HEK293 (cell line): ENCODE results near the gene RPP30.

Experiments used
- CTCF ChIA-PET: fragments of 350-600 bp; formaldehyde crosslinking; extraction: SDS; loops from one replicate; lab custom pipeline; 2021; ENCODE audit warnings: antibody characterized with exemption; lab: Yijun Ruan, JAX
- POLR2A ChIA-PET: fragments of 300-600 bp; formaldehyde crosslinking; extraction: SDS; loops from one replicate; lab custom pipeline; 2020; ENCODE audit warnings: antibody characterized with exemption, inconsistent platforms; lab: Yijun Ruan, JAX
- H3K27ac ChIP-seq: fragments of 200-500 bp; sonication (Bioruptor generic); 2 replicates; pipeline ENCODE4 v1.5.1; 2014; ENCODE audit warnings: low read depth, low read length, control low read depth, inconsistent platforms; ENCODE audit errors: extremely low read depth
- H3K36me3 ChIP-seq, 2 experiments: fragments of 200-500 bp in 1 of 2; sonication (Bioruptor generic) in 1 of 2; 1 replicate in 1 of 2; 2 replicates in 1 of 2; pipeline ENCODE4 v1.5.1; 2014 to 2017; ENCODE audit warnings: inconsistent platforms in 2 of 2, low read length in 2 of 2; ENCODE audit not compliant: control insufficient read depth in 2 of 2, insufficient read depth in 1 of 2
- H3K4me1 ChIP-seq: fragments of 200-500 bp; sonication (Bioruptor generic); 2 replicates; pipeline ENCODE4 v1.5.1; 2014; ENCODE audit warnings: mild to moderate bottlenecking, low read length, inconsistent platforms; ENCODE audit not compliant: control insufficient read depth, insufficient read depth
- H3K4me3 ChIP-seq: 2 replicates; pipeline ENCODE4 v1.5.1; 2011; ENCODE audit warnings: low read depth, mild to moderate bottlenecking, control low read depth, low read length, moderate library complexity
- H3K9me3 ChIP-seq: fragments of 200-500 bp; sonication (Bioruptor generic); 2 replicates; pipeline ENCODE4 v1.5.1; 2014; ENCODE audit warnings: low read depth, low read length, inconsistent platforms; ENCODE audit not compliant: control insufficient read depth, insufficient read depth
- FEZF1 ChIP-seq: fragments of 450-650 bp; formaldehyde crosslinking; IDR thresholded peaks from 2 replicates; pipeline ENCODE4 v1.5.1; 2016; ENCODE audit warnings: missing biosample characterization, missing genetic modification characterization
- KLF10 ChIP-seq: fragments of 450-650 bp; IDR thresholded peaks from 2 replicates; pipeline ENCODE4 v1.5.1; 2018; ENCODE audit warnings: missing biosample characterization, mild to moderate bottlenecking, missing genetic modification characterization
- KLF16 ChIP-seq: fragments of 450-650 bp; formaldehyde crosslinking; IDR thresholded peaks from 2 replicates; pipeline ENCODE4 v1.5.1; 2017; ENCODE audit warnings: missing biosample characterization, missing genetic modification characterization
- KLF7 ChIP-seq: fragments of 450-650 bp; formaldehyde crosslinking; IDR thresholded peaks from 2 replicates; pipeline ENCODE4 v1.5.1; 2016; ENCODE audit warnings: missing biosample characterization, missing genetic modification characterization, borderline replicate concordance
- MZF1 ChIP-seq: fragments of 450-650 bp; formaldehyde crosslinking; IDR thresholded peaks from 2 replicates; pipeline ENCODE4 v1.5.1; 2017; ENCODE audit warnings: missing biosample characterization, missing genetic modification characterization, borderline replicate concordance
- SETDB1 ChIP-seq: IDR thresholded peaks from one replicate; pipeline ENCODE4 v1.6.1; 2017; ENCODE audit warnings: mild to moderate bottlenecking, low read length, moderate library complexity, mixed read lengths; ENCODE audit not compliant: insufficient read length
- ZBTB20 ChIP-seq: fragments of 450-650 bp; formaldehyde crosslinking; IDR thresholded peaks from 2 replicates; pipeline ENCODE4 v1.5.1; 2016; ENCODE audit warnings: missing biosample characterization, missing genetic modification characterization
- ZBTB21 ChIP-seq: fragments of 450-650 bp; formaldehyde crosslinking; IDR thresholded peaks from 2 replicates; pipeline ENCODE4 v1.5.1; 2017; ENCODE audit warnings: missing biosample characterization, missing genetic modification characterization
- ZEB2 ChIP-seq: fragments of 450-650 bp; formaldehyde crosslinking; IDR thresholded peaks from 2 replicates; pipeline ENCODE4 v1.5.1; 2016; ENCODE audit warnings: missing biosample characterization, missing genetic modification characterization
- ZFP69B ChIP-seq: fragments of 450-650 bp; formaldehyde crosslinking; IDR thresholded peaks from 2 replicates; pipeline ENCODE4 v1.5.1; 2016; ENCODE audit warnings: missing biosample characterization, missing genetic modification characterization
- ZNF16 ChIP-seq: fragments of 450-650 bp; formaldehyde crosslinking; IDR thresholded peaks from 2 replicates; pipeline ENCODE4 v1.5.1; 2016; ENCODE audit warnings: low read depth, missing biosample characterization, missing genetic modification characterization
- ZNF175 ChIP-seq: fragments of 450-650 bp; formaldehyde crosslinking; IDR thresholded peaks from 2 replicates; pipeline ENCODE4 v1.5.1; 2016; ENCODE audit warnings: missing biosample characterization, missing genetic modification characterization
- ZNF2 ChIP-seq: fragments of 450-650 bp; formaldehyde crosslinking; IDR thresholded peaks from 2 replicates; pipeline ENCODE4 v1.5.1; 2016; ENCODE audit warnings: missing biosample characterization, missing genetic modification characterization
- ZNF223 ChIP-seq: fragments of 450-650 bp; formaldehyde crosslinking; IDR thresholded peaks from 2 replicates; pipeline ENCODE4 v1.5.1; 2016; ENCODE audit warnings: missing biosample characterization, missing genetic modification characterization
- ZNF24 ChIP-seq: fragments of 450-650 bp; formaldehyde crosslinking; IDR thresholded peaks from 2 replicates; pipeline ENCODE4 v1.5.1; 2016; ENCODE audit warnings: missing biosample characterization, missing genetic modification characterization
- ZNF274 ChIP-seq, 2 experiments: fragments of 200-500 bp in 1 of 2; fragments of 450-650 bp in 1 of 2; sonication (Bioruptor generic) in 1 of 2; formaldehyde crosslinking in 1 of 2; IDR thresholded peaks; 2 replicates each; pipeline versions ENCODE4 v1.5.1 to v1.6.1; 2014 to 2016; ENCODE audit warnings: borderline replicate concordance in 1 of 2, inconsistent platforms in 1 of 2, low read length in 1 of 2, missing biosample characterization in 1 of 2, missing genetic modification characterization in 1 of 2
- ZNF404 ChIP-seq: fragments of 450-650 bp; formaldehyde crosslinking; IDR thresholded peaks from 2 replicates; pipeline ENCODE4 v1.5.1; 2017; ENCODE audit warnings: missing biosample characterization, missing genetic modification characterization
- ZNF433 ChIP-seq: fragments of 450-650 bp; formaldehyde crosslinking; IDR thresholded peaks from 2 replicates; pipeline ENCODE4 v1.5.1; 2016; ENCODE audit warnings: missing biosample characterization, missing genetic modification characterization, low read depth
- ZNF530 ChIP-seq: fragments of 450-650 bp; formaldehyde crosslinking; IDR thresholded peaks from 2 replicates; pipeline ENCODE4 v1.5.1; 2016; ENCODE audit warnings: low read depth, missing biosample characterization, missing genetic modification characterization
- ZNF585B ChIP-seq: fragments of 450-650 bp; formaldehyde crosslinking; IDR thresholded peaks from 2 replicates; pipeline ENCODE4 v1.5.1; 2016; ENCODE audit warnings: missing biosample characterization, missing genetic modification characterization
- ZNF785 ChIP-seq: fragments of 450-650 bp; formaldehyde crosslinking; IDR thresholded peaks from 2 replicates; pipeline ENCODE4 v1.5.1; 2016; ENCODE audit warnings: missing biosample characterization, missing genetic modification characterization
- ZNF792 ChIP-seq: fragments of 450-650 bp; formaldehyde crosslinking; IDR thresholded peaks from 2 replicates; pipeline ENCODE4 v1.5.1; 2016; ENCODE audit warnings: missing biosample characterization, missing genetic modification characterization
- ZNF843 ChIP-seq: fragments of 450-650 bp; formaldehyde crosslinking; IDR thresholded peaks from 2 replicates; pipeline ENCODE4 v1.5.1; 2016; ENCODE audit warnings: missing biosample characterization, missing genetic modification characterization
- ZSCAN23 ChIP-seq: fragments of 450-650 bp; formaldehyde crosslinking; IDR thresholded peaks from 2 replicates; pipeline ENCODE4 v1.5.1; 2016; ENCODE audit warnings: missing biosample characterization, missing genetic modification characterization
- TF ChIP-seq, protein P1 (sequence below): fragments of 450-650 bp; formaldehyde crosslinking; IDR thresholded peaks from 2 replicates; pipeline ENCODE4 v1.5.1; 2016; ENCODE audit warnings: missing biosample characterization, missing genetic modification characterization
- TF ChIP-seq, protein P2 (sequence below): fragments of 450-650 bp; formaldehyde crosslinking; IDR thresholded peaks from 2 replicates; pipeline ENCODE4 v1.5.1; 2016; ENCODE audit warnings: missing biosample characterization, missing genetic modification characterization
- TF ChIP-seq, protein P3 (sequence below): fragments of 450-650 bp; IDR thresholded peaks from 2 replicates; pipeline ENCODE4 v1.5.1; 2018; ENCODE audit warnings: missing biosample characterization, missing genetic modification characterization

RPP30 gene

DNA sequence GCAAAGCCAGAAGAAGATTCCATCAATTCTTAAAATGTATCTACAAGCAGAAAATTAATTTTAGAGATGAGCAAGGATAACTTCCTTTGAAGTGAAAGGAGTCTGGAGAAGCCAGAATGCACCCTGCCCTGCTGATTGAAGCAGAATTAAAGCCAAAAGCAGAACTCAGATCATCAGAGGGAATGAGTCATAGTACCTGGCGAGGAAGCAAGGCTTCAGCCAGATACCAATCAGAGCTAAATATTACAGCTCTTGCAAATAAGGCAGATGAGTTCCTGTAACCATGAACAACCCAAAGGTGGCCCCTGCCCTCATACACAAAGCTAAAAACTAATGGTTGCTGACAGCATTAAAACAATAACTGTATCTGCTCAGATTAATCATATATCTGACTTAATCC is 24.3 kb upstream of the RPP30 start (continued):
- TF ChIP-seq, protein P1, sequence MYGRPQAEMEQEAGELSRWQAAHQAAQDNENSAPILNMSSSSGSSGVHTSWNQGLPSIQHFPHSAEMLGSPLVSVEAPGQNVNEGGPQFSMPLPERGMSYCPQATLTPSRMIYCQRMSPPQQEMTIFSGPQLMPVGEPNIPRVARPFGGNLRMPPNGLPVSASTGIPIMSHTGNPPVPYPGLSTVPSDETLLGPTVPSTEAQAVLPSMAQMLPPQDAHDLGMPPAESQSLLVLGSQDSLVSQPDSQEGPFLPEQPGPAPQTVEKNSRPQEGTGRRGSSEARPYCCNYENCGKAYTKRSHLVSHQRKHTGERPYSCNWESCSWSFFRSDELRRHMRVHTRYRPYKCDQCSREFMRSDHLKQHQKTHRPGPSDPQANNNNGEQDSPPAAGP (tag by site-specific recombination) = no peak

DNA sequence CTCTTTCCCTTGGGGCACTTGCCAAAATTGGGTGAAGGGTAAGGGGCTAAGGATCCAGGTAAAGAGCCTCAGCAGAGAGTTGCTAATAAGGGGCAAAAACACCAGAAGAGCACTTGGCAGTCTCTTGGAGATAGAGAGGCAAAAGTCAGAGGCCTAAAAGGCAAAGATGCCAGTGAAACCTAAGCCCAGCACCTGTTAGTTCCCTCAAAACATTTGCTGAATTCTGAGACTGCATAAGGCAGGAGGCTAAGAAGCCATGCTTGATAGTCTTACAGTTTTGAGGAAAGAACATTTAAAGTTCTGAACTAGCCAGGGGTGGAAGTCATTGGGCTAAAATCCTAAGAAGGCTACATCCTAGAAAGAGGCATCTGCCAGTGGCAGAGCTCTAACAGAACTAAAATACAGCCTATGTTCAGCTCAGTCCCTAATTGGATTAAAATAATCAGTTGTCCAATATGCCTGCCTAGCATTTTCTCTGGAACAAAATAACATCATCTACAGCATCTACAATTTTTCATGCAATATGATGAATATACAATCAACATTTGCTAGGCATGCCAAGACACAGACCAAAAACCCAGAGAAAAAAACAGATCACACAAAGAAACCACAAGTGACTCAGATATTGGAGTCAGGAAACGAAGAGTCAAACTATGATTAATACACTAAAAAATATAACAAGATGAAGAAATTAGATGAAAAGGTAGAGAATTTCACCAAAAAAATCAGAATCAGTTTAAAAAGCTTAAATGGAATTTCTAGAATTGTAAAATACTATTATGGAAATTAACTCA is 21.6 kb upstream of the RPP30 start:
- Histone ChIP-seq H3K4me1 (no peaks in the 10 kb centered on the region), H3K36me3 (no peaks in the 10 kb centered on the region), H3K27ac (no peak overlapping the region), H3K4me3 (no peak overlapping the region), H3K9me3 (no peaks in the 10 kb centered on the region)
- CTCF ChIA-PET = no interaction called here
- POLR2A ChIA-PET = no interaction called here
- TF ChIP-seq ZNF24 (tag by site-specific recombination) (no peak), ZNF785 (tag by site-specific recombination) (no peak), ZBTB20 (tag by site-specific recombination) (no peak), ZNF585B (tag by site-specific recombination) (no peak), ZSCAN23 (tag by site-specific recombination) (no peak), ZNF175 (tag by site-specific recombination) (no peak), ZNF792 (no peak), MZF1 (tag by site-specific recombination) (no peak), KLF7 (tag by site-specific recombination) (no peak), ZEB2 (tag by site-specific recombination) (no peak), ZNF2 (no peak)

DNA sequence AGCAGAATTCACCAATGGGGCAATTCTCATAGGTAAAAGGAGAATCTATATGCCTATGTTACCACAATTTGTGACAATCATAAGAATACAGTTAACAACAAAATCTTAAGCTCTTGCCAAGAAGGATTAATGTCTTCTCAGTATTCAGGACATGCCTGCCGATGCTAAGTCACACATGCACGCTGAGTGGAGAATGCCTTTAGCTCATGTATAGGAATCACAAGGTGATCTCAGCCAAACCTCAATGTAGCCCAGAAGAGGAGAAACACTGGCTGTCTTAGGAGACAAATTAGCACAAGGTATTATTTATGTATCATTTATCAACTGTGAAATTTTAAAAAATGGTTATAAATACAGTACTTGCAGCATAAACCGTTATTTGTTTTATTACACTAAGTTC is 16.6 kb upstream of the RPP30 start:
- TF ChIP-seq ZBTB21 (tag by site-specific recombination) (no peak), ZNF223 (tag by site-specific recombination) (no peak), KLF16 (tag by site-specific recombination) (no peak), ZNF433 (tag by site-specific recombination) (no peak), ZNF843 (tag by site-specific recombination) (no peak), ZNF530 (no peak), KLF10 (no peak), ZFP69B (tag by site-specific recombination) (no peak), FEZF1 (tag by site-specific recombination) (no peak), ZNF785 (tag by site-specific recombination) (no peak), ZNF404 (no peak), ZNF274 (IDR thresholded peaks at IDR 0.05; ENCODE audit: low read length) (no peak), ZNF274 (tag by site-specific recombination; IDR thresholded peaks at IDR 0.05; ENCODE audit: borderline replicate concordance) (no peak), SETDB1 (no peak), ZNF16 (no peak)
- TF ChIP-seq, protein P2, sequence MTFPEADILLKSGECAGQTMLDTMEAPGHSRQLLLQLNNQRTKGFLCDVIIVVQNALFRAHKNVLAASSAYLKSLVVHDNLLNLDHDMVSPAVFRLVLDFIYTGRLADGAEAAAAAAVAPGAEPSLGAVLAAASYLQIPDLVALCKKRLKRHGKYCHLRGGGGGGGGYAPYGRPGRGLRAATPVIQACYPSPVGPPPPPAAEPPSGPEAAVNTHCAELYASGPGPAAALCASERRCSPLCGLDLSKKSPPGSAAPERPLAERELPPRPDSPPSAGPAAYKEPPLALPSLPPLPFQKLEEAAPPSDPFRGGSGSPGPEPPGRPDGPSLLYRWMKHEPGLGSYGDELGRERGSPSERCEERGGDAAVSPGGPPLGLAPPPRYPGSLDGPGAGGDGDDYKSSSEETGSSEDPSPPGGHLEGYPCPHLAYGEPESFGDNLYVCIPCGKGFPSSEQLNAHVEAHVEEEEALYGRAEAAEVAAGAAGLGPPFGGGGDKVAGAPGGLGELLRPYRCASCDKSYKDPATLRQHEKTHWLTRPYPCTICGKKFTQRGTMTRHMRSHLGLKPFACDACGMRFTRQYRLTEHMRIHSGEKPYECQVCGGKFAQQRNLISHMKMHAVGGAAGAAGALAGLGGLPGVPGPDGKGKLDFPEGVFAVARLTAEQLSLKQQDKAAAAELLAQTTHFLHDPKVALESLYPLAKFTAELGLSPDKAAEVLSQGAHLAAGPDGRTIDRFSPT (tag by site-specific recombination) = no peak
- TF ChIP-seq, protein P3, sequence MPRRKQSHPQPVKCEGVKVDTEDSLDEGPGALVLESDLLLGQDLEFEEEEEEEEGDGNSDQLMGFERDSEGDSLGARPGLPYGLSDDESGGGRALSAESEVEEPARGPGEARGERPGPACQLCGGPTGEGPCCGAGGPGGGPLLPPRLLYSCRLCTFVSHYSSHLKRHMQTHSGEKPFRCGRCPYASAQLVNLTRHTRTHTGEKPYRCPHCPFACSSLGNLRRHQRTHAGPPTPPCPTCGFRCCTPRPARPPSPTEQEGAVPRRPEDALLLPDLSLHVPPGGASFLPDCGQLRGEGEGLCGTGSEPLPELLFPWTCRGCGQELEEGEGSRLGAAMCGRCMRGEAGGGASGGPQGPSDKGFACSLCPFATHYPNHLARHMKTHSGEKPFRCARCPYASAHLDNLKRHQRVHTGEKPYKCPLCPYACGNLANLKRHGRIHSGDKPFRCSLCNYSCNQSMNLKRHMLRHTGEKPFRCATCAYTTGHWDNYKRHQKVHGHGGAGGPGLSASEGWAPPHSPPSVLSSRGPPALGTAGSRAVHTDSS = no peak
- H3K27ac ChIP-seq = no peak overlapping the region
- no peaks in the 10 kb centered on the region for H3K4me1 ChIP-seq
- H3K9me3 ChIP-seq = no peaks in the 10 kb centered on the region
- H3K36me3 ChIP-seq = no peaks in the 10 kb centered on the region
- no peak overlapping the region for H3K4me3 ChIP-seq
- ChIA-PET CTCF (interaction anchor here (0.6 to 1.6 kb wide), 4 partner anchors 88 to 505 kb away, joined by 3 to 5 read pairs (median 4); no protein-coding TSS in a partner anchor), POLR2A (no interaction called here)
